Stimulated activated CD4-positive, alpha-beta T cell treated with anti-CD3 and anti-CD28 coated beads, Interleukin-15, amount 100 ng/mL, for 48 hours (primary cell): ENCODE measurements around the gene IFNAR1.

Experiments
- DNase-seq, 2 donors: peaks; one replicate each; pipeline ENCODE4 v3.0.0-alpha.2; 2020; ENCODE audit warnings: low read depth in 2 of 2

The IFNAR1 gene

DNA sequence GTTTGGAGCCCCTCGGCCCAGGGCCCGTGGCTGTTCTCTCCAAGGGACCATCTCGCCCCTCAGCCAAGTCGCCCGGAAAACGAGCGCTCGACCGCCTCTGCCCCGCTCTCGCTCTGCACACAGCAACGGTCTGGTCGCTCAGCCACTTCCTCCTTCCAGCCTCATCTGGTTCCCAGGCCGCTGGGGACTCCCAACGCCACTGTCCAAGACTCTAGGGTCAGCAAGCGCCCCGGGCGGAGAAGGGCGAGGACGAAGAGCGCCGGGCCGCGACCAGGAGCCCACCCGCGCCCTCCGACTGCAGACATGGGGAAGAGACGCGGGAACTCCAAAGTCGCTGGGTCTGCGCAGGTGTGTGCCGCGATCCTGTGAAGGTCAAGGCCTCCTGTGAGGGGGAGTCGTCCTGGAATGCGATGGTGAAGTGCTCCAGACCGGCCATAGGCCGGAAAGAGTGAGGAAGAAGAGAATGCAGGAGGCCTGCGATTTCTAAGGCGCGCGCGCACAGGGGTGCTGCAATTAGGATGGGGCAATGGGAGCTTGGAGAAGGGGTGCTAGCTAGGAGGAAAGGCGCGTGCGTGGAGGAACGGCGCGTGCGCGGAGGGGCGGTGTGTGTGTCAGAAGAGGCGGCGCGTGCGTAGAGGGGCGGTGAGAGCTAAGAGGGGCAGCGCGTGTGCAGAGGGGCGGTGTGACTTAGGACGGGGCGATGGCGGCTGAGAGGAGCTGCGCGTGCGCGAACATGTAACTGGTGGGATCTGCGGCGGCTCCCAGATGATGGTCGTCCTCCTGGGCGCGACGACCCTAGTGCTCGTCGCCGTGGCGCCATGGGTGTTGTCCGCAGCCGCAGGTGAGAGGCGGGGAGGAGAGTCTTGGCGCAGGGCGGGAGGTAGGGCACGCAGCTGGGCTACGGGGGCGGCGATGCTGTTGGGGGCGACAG lies at the start of gene IFNAR1:
Gene IFNAR1, plus strand, starts transcription at position 680 of the 931 bp plus-strand sequence. Its CDS starts 86 bp downstream, at position 766.
- DNase-seq: peak; percentile 96 to 98

DNA sequence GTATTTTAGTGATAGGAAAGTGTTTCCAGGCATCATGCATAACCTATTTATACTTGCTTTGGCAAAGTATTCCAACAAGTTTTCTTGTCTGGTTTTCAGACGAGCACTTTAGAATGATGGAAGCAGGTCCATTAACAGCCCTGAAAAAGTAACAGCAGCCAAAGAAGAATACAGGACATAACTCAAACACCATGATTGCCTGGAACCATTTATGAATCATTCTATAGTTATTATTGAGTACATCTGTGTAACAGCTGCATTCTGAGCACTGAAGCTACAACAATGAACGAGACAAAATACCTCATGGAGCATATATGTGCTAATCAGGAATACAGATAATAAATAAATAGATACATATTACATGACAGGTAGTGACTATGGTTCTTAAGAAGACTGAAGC lies 46.0 kb upstream of the IFNAR1 start:
- DNase-seq: no peak

DNA sequence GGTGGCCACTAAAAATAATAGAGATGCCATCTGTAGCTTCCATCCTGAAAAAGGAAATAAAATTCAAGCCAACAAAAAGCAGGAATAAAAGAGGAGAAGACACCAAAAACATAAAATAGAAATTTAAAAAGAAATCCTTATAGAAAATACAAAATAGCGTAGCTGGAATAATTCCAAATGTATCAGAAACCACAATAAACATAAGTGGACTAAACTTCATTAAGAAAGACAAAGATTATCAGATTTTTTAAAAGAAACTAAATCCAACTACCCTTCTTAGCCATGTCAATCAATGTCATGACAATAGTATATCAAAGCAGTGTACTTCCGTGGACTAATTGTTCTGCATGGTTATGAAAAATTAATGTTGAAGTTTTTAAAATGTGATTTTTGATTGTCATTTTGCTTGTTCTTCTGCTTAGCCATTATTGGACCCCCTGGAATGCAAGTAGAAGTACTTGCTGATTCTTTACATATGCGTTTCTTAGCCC lies 45.4 kb upstream of the IFNAR1 start:
- DNase-seq: no peak

DNA sequence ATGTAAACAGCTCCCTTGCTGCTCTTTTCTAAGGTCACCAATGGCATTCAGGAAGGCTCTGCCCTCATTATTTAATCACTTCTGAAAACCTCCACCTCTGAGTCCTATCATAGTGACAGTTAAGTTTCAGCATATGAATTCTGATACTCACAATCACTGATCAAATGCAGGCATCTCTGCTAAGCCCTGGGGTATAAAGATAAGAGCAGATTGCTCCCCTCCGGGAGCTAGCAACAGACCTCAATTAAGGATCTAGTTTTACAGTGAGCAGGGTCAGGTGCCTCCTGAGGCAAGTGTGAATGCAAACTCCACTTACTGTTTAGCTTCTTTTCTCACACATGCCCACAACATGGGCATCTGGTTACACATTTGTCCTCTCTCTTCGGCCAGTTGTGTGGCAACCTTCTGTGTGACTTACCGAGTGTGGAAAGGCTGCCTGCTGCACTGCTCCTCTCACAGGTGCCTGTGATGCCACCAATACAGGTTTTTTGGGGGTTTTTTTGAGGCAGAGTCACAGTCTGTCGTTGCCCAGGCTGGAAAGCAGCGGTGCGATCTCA lies 43.6 kb upstream of the IFNAR1 start:
- DNase-seq: no peak

DNA sequence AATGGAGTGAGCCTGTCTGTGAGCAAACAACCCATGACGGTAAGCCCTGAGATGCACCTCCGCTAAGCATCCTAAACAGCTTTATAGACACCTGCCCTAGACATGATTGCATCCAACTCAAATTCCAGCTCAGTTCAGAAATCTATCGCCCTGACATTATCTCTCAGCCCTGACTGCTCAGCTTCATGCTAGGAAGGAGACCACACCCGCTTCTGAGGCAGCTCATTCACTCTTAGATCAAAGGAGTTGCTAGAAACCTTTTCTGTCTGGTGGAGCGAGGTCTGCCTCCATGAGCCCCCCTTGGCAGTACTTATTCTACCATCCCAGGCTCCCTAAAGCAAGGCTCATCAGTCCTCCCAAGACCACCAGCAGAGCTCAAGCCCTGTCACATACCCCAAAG lies 41.6 kb upstream of the IFNAR1 start:
- DNase-seq: no peak

DNA sequence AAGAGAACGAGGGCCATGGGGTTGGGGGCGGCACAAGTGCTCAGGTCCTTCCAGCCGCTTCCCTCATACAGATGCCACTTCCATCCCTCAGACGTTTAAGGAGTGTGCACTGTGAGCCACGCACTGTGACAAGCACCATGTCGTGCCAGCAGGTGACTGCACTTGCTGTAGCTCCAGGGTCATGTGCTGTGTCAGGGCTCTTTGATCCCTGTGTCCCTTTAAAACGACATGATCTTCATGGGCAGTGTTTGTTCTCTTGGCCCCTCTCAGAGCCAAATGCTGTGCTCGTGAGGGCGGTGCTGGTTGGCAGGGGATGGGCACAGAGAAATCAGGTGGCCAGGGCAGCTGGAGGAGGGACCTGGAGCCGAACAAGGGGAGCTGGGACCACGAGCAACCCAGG lies 38.7 kb upstream of the IFNAR1 start:
- DNase-seq: no peak

DNA sequence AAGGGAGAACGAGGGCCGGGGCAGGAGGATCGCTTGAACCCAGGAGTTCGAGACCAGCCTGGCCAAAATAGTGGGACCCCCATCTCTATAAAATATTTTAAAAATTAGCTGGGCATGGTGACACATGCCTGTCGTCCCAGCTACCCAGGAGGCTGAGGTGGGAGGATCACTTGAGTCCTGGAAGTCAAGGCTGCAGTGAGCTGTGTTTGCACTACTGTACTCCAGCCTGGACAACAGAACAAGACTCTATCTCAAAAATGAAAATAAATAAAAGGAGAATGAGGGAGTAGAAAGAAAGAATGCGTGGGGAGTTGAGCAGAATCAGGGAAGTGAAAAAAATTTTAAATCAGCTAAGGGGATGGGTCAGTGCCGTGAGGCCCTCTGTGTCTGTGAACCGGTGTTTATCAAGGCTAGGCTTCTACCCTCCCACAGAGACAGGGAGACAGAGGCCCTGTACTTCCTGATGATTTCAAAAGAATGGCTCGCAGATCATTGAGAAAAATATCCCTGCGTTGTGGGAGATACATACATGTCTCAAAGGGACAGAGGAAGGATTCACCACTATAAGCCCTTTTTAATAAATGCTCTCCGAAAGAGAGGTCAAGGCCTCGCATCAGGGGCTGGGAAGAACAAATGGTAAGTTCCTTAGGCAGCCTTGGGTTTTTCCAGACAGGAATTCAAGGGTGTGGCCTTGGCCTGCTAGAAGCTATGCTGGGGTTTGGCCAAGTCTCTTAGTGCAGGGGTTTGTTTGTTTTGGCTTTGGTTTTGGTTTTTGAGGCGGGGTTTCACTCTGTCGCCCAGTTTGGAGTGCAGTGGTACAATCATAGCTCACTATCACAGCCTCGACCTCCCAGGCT lies 37.9 kb upstream of the IFNAR1 start:
- DNase-seq: no peak

DNA sequence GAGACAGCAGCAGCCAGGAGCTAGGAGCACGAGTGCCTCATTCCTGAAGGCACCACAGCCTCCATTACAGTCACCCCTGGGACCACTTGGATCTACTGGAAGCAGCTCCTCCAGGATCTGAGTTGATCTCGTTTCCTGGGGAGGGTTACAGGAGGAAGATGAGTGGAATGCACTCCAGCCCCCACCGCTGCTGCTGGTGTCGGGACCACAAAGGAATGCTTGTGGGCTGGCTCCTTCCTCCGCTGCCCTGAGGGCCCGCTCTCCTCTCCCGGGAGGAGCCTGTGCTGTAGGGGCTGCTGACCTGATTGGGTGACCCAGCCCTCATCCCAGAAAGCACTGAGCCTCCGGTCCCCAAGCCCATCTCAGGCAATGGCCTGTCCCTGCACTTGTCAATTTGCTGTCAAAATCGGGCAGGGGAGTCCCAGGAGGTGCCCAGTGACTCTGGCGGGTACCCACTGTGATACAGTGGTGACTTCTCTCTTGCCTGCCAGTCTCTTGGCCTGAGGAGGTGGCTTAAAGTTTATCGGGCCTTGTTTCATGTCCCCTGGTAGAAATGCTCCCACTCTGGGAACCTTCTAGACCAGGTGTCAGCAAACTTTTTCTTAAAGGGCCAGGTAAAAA lies 35.5 kb upstream of the IFNAR1 start:
- no peak for DNase-seq

DNA sequence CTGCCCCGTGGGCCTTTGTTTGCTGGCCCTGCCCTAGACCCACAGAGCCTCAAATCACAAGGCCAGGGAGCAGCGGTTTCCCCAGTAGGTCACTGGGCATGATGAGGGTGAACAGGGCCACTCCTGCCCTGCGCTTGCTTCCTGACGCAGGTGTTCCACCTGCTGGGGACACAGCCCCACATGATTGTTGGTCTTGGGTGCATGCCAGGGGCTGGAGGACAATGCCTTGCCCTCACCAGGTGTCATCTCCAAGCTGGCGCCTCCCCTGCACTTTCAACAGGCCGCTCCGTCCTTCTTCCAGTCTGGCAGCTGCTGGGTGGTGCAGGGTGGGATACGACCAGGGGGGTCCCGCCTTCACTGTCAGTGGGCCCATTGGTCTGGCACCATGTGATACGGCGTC lies 34.3 kb upstream of the IFNAR1 start:
- DNase-seq: no peak

DNA sequence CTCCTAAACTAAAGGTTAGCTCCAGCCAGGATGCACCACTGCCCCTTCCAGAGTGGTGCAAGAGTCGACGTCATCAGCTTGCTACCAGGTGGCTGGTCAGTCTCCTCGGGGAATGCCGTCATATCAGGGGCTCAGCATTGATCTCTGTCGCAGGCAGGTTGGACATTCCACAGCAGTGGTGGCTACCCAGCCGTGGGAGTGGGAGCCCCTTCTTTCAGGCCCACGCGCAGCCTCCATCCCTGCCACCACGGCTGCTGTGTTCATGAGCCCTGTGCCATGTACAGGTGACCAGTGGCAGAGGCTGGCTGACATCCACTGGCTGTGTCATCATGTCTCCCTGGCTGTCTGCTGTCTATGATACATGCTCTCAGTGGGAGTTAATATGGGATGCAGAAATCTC lies 33.1 kb upstream of the IFNAR1 start:
- DNase-seq: no peak

DNA sequence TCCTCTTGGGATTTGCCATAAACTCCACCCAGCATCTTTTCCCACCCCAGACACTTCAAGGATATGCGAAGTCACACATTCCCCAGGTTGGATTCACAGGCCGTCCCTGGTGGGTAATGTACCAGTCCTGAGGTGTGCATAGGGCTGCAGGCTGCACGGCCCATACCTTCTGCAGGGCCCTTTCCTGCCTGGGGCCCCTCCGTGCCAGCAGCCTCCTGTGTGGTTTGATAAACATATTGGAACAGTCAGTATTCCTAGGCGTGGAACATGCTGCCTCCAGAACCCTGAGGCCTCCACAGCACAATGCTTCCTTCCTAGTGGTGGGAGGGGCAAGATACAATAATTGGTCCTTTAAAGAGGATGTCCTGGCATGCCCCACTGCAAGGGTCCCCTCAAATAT lies 32.0 kb upstream of the IFNAR1 start:
- no peak for DNase-seq

DNA sequence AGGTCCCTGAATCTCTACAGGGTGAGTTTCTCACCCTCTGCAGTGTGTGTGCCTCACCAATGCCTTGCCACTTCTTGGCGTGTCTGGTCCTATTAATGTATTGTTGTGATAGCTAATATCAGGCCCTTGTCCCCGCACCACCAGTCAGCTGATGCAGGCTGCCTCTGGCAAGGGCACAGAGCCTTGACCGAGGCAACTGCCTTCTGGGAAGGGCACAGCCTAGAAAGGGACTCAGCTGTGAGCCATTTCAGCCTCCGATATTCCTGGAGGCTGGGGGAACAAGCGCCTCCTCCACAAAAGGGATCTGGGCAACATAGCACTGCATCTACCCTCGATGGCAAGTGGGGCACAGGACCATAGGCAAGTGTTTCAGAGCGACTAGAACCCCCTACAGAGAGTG lies 31.6 kb upstream of the IFNAR1 start:
- DNase-seq: no peak

DNA sequence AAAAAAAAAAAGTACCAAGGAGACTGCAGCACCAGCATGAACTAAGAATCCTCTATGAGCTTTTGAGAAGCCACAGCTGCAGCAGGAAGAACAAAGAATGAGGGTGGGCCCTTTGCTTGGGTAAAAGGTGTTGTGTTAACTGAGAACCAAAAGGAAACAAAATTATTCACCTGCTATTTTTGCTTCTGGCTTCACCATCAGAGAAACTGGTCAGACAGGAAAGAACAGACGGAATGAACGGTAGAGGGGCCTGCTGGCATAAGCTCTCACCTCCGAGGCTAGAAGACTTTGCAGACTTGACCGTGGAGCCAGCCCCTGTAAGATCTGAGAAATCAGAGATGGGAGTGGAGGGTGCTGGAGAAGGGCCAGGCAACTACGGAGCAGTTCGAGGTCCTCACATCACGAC lies 31.0 kb upstream of the IFNAR1 start:
- no peak for DNase-seq

DNA sequence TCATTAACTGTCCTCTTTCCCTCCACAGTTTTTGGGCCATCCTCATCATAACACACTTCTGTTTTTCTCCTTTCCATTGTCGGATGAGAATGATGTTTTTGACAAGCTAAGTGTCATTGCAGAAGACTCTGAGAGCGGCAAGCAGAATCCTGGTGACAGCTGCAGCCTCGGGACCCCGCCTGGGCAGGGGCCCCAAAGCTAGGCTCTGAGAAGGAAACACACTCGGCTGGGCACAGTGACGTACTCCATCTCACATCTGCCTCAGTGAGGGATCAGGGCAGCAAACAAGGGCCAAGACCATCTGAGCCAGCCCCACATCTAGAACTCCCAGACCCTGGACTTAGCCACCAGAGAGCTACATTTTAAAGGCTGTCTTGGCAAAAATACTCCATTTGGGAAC lies 28.6 kb upstream of the IFNAR1 start:
- DNase-seq: no peak

DNA sequence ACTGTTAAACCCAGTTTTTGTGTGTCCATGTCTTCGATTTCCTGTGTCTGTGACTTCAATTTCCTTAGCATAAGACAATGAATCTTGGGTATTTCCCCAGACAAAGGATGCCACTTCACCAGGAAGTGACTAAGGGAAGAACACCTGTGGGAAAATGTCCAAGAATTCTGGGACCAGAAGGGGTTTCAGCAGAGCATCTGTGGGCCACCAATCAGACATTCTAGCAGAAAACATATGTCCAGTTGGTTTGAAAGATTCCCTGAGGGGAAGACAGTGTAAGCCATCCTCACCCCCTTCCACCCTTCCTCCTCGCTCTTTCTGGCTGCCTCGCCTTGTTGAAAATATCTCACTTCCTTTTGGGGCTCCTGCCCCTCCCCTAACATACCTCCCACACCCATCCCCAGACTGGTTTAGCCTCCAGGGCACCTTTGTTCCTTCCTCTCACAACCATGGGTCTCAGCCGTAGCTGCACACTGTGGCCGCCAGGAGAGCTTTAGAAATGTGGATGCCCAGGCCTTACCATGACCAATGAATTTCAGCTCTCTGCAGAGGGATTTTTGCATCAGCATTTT lies 25.5 kb upstream of the IFNAR1 start:
- DNase-seq: peak; percentile 30 to 40

DNA sequence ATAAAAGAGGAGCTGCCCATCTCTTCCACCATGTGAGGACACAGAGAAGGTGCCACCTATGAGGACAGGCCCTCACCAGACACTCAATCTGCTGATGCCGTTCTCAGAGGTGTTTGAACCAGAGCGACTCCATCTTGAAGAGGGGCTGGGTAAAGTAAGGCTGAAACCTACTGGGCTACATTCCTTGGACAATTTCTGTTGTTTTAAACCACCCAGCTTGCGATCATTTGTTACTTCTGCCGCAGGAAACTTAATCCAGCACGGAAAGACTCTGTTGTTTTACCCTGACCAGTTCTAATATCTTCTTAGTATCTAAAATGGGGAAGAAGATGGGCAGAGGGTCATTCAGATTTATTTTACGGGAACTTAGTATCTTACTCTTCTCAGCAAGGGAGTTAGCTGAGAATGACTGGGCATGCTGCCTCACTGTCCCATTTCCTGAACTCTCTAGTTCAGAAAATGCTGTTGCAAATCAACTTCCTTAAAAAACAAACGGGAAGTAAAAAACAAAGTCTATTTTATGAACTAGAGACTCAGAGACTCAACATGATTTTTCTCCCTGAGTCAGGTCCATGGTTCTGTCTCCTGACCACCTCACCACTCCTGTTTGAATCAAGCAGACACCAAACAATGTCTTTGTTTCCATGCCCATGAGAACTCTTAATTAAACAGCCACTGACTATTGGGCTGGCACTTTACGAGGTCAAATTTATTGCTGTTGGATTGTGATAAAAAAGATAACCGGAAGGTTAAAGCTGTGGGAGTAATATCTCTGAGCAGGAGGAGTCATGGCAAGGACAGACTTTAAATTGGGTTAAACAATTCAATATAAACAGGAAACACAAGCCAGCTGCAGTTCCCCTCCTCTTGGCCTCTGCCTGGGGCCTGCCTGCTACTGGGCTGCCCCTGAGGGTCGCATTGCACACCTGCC lies 23.8 kb upstream of the IFNAR1 start:
- DNase-seq: no peak

DNA sequence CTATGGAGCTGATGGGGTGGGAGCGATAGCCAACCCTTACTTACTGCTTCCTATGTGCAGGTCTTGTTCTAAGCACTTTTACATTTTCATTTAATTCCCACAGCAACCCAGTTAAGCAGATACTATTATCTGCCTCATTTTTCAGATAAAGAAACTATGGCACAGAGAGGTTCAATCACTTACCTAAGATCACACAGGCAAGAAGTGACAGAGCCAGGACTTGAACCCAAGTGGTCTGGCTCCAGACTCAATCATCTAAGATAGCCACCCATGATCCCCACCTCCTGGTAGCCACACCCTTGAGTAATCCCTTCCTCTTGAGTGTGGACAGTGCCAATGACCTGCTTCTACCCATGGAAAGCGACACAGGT lies 23.2 kb upstream of the IFNAR1 start:
- DNase-seq: no peak

DNA sequence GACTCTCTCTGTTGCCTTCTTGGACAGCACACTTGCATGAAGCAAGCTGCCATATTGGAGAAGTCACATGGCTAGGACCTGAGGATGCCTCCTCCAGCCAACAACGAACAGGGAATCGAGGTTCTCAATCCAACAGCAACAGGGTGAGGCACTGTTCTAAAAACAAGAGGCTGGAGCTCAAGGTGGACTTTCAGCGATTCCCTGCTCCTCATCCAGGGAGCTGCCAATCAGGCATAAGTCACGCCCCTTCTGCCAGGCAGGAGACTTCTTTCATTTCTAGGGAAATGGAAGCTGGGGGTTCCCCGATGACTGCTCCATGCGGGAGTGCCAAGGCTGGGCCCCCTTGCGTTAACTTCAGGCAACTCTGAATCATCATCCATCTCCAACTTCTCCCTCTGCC lies 22.7 kb upstream of the IFNAR1 start:
- DNase-seq: no peak

DNA sequence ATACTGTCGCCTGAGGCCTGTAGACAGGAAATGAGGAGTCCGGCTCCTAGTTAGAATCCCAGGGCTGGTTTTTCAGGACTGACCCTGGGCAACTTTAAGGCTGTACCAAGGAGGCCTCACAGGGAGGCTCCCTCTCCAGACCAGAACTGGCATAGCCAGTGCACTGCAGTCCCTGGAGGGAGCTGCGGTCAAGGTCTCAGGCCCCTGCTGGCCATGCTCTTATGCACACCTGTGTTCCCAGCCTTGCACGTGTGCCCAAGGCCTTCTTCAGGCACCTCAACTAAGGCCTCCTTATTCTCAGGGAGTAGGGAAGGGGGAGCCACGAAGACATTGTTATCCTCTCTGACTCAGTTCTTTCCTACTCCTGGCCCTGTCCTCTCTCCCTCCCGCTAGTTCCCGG lies 22.0 kb upstream of the IFNAR1 start:
- DNase-seq: no peak

DNA sequence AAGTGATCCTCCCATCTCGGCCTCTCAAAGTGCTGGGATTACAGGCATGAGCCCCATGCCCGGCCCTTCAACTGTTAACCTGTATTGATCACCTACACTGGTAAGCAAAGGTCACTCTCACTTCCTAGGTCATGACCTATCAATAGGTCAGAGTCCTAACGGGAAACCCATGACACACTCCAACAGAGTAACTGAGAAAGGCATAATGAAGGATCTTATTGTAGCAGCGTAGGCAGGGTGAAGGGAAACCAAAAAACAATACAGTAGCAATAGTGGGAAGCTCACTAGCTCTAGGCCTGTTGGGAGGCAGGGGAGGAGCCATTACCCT lies 19.5 kb upstream of the IFNAR1 start:
- no peak for DNase-seq

DNA sequence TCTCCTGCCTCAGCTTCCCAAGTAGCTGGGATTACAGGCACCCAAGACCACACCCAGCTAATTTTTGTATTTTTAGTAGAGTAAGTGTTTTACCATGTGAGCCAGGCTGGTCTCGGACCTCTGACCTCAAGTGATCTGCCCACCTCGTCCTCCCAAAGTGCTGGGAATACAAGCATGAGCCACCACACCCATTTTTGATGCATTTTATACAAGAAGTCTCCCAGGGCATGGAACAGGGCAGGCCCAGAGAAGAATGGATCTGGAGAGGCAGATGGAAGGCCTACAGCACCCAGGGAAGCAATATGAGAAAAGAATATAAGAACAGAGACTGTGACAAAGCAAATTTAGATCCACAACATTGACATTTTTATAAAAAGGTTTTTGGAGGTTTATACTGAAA lies 18.8 kb upstream of the IFNAR1 start:
- DNase-seq: no peak
